SU-DHL-6 (cell line): ENCODE measurements around the gene SOBP.

Experiments used
- EZH2phosphoT487 ChIP-seq: fragments of 200-600 bp; sonication (generic), shearing (Covaris generic); conservative IDR thresholded peaks from 2 replicates; pipeline ENCODE4 v1.6.1; 2018; ENCODE audit warnings: mild to moderate bottlenecking, antibody characterized with exemption, low read length, moderate library complexity, mixed read lengths
- TF ChIP-seq, protein P1 (sequence below): fragments of 200-600 bp; sonication (generic); IDR thresholded peaks from one replicate; pipeline ENCODE4 v1.5.1; 2017; ENCODE audit warnings: antibody characterized with exemption, mild to moderate bottlenecking, low read length, moderate library complexity; ENCODE audit not compliant: insufficient read depth, poor library complexity, severe bottlenecking

DNA sequence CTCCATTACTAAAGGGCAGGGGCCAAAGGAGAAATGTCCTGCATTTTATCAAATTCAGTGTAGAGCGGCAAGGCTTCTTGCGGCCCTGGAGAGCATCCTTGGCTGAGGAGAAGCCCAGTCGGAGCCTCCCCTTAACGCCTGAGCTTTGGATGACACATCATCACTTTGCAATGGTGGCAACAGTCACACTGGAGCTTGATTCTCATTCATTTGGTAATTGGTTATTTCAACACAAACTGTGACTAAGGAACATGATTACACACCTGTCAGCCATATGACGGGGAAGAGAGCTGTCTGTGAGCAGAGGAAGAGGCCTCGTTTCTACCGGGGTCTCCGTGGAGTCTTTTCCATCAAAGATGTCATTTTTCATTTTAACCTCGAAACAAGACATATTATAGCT is 81.4 kb downstream of the SOBP start:
- TF ChIP-seq, protein P1, sequence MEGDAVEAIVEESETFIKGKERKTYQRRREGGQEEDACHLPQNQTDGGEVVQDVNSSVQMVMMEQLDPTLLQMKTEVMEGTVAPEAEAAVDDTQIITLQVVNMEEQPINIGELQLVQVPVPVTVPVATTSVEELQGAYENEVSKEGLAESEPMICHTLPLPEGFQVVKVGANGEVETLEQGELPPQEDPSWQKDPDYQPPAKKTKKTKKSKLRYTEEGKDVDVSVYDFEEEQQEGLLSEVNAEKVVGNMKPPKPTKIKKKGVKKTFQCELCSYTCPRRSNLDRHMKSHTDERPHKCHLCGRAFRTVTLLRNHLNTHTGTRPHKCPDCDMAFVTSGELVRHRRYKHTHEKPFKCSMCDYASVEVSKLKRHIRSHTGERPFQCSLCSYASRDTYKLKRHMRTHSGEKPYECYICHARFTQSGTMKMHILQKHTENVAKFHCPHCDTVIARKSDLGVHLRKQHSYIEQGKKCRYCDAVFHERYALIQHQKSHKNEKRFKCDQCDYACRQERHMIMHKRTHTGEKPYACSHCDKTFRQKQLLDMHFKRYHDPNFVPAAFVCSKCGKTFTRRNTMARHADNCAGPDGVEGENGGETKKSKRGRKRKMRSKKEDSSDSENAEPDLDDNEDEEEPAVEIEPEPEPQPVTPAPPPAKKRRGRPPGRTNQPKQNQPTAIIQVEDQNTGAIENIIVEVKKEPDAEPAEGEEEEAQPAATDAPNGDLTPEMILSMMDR: no peak
- no peak for TF ChIP-seq EZH2phosphoT487
